HepG2 (cell line): ENCODE results near the gene WDR73. TPM values are rescaled to one million over a fixed set of nuclear protein-coding genes. Genes with fewer than 3 reads are reported as not detected.

Experiments used
- ASH2L ChIP-seq: fragments of 300-600, 200-600 bp; sonication (generic); IDR thresholded peaks from 2 replicates; pipeline ENCODE4 v1.7.0; 2017; ENCODE audit warnings: low read depth, mild to moderate bottlenecking, moderate library complexity, mixed read lengths, low read length; ENCODE audit not compliant: insufficient read length
- ATF1 ChIP-seq: IDR thresholded peaks from 2 replicates; pipeline ENCODE4 v1.6.1; 2016; ENCODE audit warnings: mild to moderate bottlenecking, control low read depth
- JUN ChIP-seq: sonication (generic); formaldehyde crosslinking; IDR thresholded peaks from 2 replicates; pipeline ENCODE4 v1.4.0; 2020; ENCODE audit warnings: mild to moderate bottlenecking, missing genetic modification reagents
- KAT7 ChIP-seq: IDR thresholded peaks from 2 replicates; pipeline ENCODE4 v1.6.1; 2018; ENCODE audit warnings: borderline replicate concordance, missing compliant biosample characterization
- MAFF ChIP-seq: IDR thresholded peaks from 2 replicates; pipeline ENCODE4 v1.6.1; 2011; ENCODE audit warnings: low read depth, low read length, improper control_type of control experiment
- MAFK ChIP-seq, 2 experiments: IDR thresholded peaks in 1 of 2; conservative IDR thresholded peaks in 1 of 2; 2 replicates each; pipeline ENCODE4 v1.6.1; 2011; ENCODE audit warnings: improper control_type of control experiment in 2 of 2, low read length in 2 of 2
- MAZ ChIP-seq, 2 experiments: sonication (generic) in 1 of 2; formaldehyde crosslinking in 1 of 2; IDR thresholded peaks; 2 replicates each; pipeline versions ENCODE4 v1.5.0 to v1.6.1; 2012 to 2020; ENCODE audit warnings: low read depth in 2 of 2, mild to moderate bottlenecking in 2 of 2, borderline replicate concordance in 1 of 2, improper control_type of control experiment in 1 of 2, low read length in 1 of 2, missing genetic modification reagents in 1 of 2, moderate library complexity in 1 of 2
- NFYC ChIP-seq: IDR thresholded peaks from 2 replicates; pipeline ENCODE4 v1.6.1; 2016; ENCODE audit warnings: missing genetic modification reagents, missing compliant biosample characterization
- NONO ChIP-seq, 2 experiments: fragments of 450-650 bp in 1 of 2; sonication (generic) in 1 of 2; formaldehyde crosslinking in 1 of 2; IDR thresholded peaks in 1 of 2; conservative IDR thresholded peaks in 1 of 2; 2 replicates each; pipeline versions ENCODE4 v1.6.1 to v1.8.0; 2017 to 2022; ENCODE audit warnings: mild to moderate bottlenecking in 1 of 2, missing genetic modification reagents in 1 of 2, moderate library complexity in 1 of 2
- POLR2AphosphoS5 ChIP-seq: IDR thresholded peaks from 2 replicates; pipeline ENCODE4 v1.6.1; 2012; ENCODE audit warnings: low read depth, low read length
- SOX13 ChIP-seq, 3 experiments: fragments of 450-650 bp in 1 of 3; sonication (generic) in 1 of 3; formaldehyde crosslinking in 1 of 3; IDR thresholded peaks in 2 of 3; conservative IDR thresholded peaks in 1 of 3; 2 replicates each; pipeline versions ENCODE4 v1.5.0 to v1.6.1; 2016 to 2020; ENCODE audit warnings: antibody characterized with exemption in 1 of 3, mild to moderate bottlenecking in 1 of 3, missing compliant biosample characterization in 1 of 3, missing genetic modification reagents in 1 of 3, moderate library complexity in 1 of 3
- SOX5 ChIP-seq: IDR thresholded peaks from 2 replicates; pipeline ENCODE4 v1.6.1; 2016; ENCODE audit warnings: borderline replicate concordance
- SP140L ChIP-seq: sonication (generic); formaldehyde crosslinking; IDR thresholded peaks from 2 replicates; pipeline ENCODE4 v1.4.0; 2020; ENCODE audit warnings: missing genetic modification reagents, borderline replicate concordance
- TMF1 ChIP-seq: sonication (generic); formaldehyde crosslinking; IDR thresholded peaks from 2 replicates; pipeline ENCODE4 v1.8.1; 2022; ENCODE audit warnings: low read depth, missing genetic modification reagents
- ZNF335 ChIP-seq: sonication (generic); formaldehyde crosslinking; IDR thresholded peaks from 2 replicates; pipeline ENCODE4 v1.4.0; 2020; ENCODE audit warnings: missing genetic modification reagents
- ZNF350 ChIP-seq: sonication (generic); formaldehyde crosslinking; IDR thresholded peaks from 2 replicates; pipeline ENCODE4 v1.4.0; 2020; ENCODE audit warnings: mild to moderate bottlenecking, low read depth, missing genetic modification reagents, borderline replicate concordance
- ZNF543 ChIP-seq: sonication (generic); formaldehyde crosslinking; IDR thresholded peaks from 2 replicates; pipeline ENCODE4 v1.4.0; 2020; ENCODE audit warnings: mild to moderate bottlenecking, missing genetic modification reagents
- ZNF678 ChIP-seq: sonication (generic); formaldehyde crosslinking; IDR thresholded peaks from 2 replicates; pipeline ENCODE4 v1.4.0; 2020; ENCODE audit warnings: mild to moderate bottlenecking, missing genetic modification reagents
- ZNF891 ChIP-seq: sonication (generic); formaldehyde crosslinking; IDR thresholded peaks from 2 replicates; pipeline ENCODE4 v1.5.0; 2020; ENCODE audit warnings: mild to moderate bottlenecking, missing genetic modification reagents
- ZSCAN31 ChIP-seq: sonication (generic); formaldehyde crosslinking; IDR thresholded peaks from 2 replicates; pipeline ENCODE4 v1.5.0; 2020; ENCODE audit warnings: low read depth, mild to moderate bottlenecking, missing genetic modification reagents
- polyA plus RNA-seq, 8 experiments: library from polyadenylated mRNA; depleted of rRNA in 3 of 8; stranded (reverse) in 7 of 8; unstranded in 1 of 8; fragments of >200 nt; fragmentation: Illumina TruSeq in 4 of 8; extraction: Trizol in 4 of 8; gene quantifications; 2 replicates each; pipeline versions ENCODE4 v1.2.1 to v1.2.3, GENCODE V29; 2011 to 2016; ENCODE audit warnings: low read depth in 4 of 8, missing spikeins in 1 of 8, mixed read lengths in 1 of 8; ENCODE audit not compliant: insufficient read depth in 1 of 8
- total RNA-seq, 5 experiments: library from RNA; depleted of rRNA; stranded (reverse); fragments of >200 nt; fragmentation: Illumina TruSeq; extraction: Trizol; gene quantifications; 2 replicates each; pipeline ENCODE4 v1.2.3, GENCODE V29; 2016; ENCODE audit warnings: low read depth in 1 of 5
- TF ChIP-seq, protein P1 (sequence below): fragments of 450-650 bp; IDR thresholded peaks from 2 replicates; pipeline ENCODE4 v1.6.1; 2017; ENCODE audit warnings: mild to moderate bottlenecking
- TF ChIP-seq, protein P2 (sequence below): IDR thresholded peaks from 2 replicates; pipeline ENCODE4 v1.6.1; 2016; ENCODE audit warnings: low read depth, borderline replicate concordance
- TF ChIP-seq, protein P3 (sequence below): IDR thresholded peaks from 2 replicates; pipeline ENCODE4 v1.6.1; 2016; ENCODE audit warnings: missing compliant biosample characterization, missing genetic modification reagents, borderline replicate concordance

WDR73 gene
- total and polyA plus RNA-seq, 2 of the 13 experiments (the other 11 are each of a cell fraction or from before 2014, with no cell fraction given) = 20.0 to 35.5 TPM

DNA sequence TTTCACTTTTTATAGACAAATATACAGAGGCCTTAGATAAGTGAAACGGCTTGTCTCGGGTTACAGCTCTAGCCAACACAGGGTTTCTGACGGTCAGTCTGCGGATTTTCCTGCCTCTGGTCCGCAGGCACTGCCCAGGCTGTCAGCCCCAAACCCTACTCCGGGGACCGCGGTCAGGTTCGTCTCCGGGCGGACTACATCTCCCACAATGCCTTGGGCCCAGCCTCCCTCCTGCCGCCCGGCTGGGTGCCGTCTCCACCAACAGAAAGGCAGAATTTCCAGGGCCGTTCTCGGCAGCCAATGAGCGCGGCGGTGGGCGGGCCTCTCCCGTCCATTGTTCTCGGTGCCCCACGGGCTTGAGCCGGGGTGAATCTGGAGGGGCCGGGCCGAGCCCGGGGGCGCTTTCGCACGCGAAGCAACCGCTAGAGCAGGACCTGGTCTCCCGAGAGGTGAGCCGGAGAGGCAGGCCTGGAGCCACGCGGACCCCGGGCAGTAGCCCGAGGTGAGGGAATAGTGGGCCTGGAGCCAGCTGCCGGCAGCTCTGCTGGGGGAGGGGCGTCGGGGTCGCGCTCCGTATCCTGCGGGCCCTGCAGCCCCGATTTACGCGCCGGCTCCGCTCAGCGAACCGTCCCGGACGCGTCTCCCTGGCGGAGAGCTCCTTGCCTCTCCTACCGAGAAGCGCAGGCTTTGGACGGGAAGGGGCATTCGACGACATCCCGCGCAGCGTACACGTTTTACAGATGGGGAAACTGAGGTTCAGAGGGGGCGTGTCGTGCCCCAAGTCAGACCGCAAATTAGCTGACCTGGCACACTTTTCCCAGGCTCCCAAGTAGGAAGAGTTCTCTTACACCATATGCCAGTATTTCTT, 53.2 kb downstream of the WDR73 start, which contains the start of gene ZSCAN2 (continued):
- TF ChIP-seq JUN (CRISPR knock-in tag) (no peak), ZNF891 (CRISPR knock-in tag) (peak; percentile 75), ASH2L (peak; percentile 93), ATF1 (CRISPR knock-in tag) (no peak), NFYC (CRISPR knock-in tag) (peak; percentile 90), MAFK (conservative IDR thresholded peaks at IDR 0.05 in 1 of 2, IDR thresholded peaks at IDR 0.05 in 1 of 2; ENCODE audit: low read length in 2 of 2) (peak; percentile 82 to 85), ZNF678 (no peak), SP140L (CRISPR knock-in tag) (no peak), NONO (IDR thresholded peaks at IDR 0.05) (no peak), NONO (CRISPR knock-in tag; conservative IDR thresholded peaks at IDR 0.05) (0 out of 2 replicates have a peak, but pooled peaks have one; percentile 58), MAFF (peak; percentile 64; the same call in 1 of the 2 replicates), ZSCAN31 (CRISPR knock-in tag) (peak; percentile 48; the same call in 1 of the 2 replicates), ZNF335 (CRISPR knock-in tag) (peak; percentile 85), TMF1 (no peak), SOX5 (CRISPR knock-in tag) (peak; percentile 72; the same call in 1 of the 2 replicates), ZNF543 (CRISPR knock-in tag) (peak; percentile 68; the same call in 1 of the 2 replicates), ZNF350 (no peak; the same call in 1 of the 2 replicates), MAZ (IDR thresholded peaks at IDR 0.05; ENCODE audit: borderline replicate concordance, low read depth, low read length) (peak; percentile 17; the same call in 1 of the 2 replicates), MAZ (CRISPR knock-in tag; IDR thresholded peaks at IDR 0.05; ENCODE audit: low read depth) (peak; percentile 47; the same call in 1 of the 2 replicates), SOX13 (IDR thresholded peaks at IDR 0.05) (no peak), SOX13 (CRISPR knock-in tag; conservative IDR thresholded peaks at IDR 0.05 in 1 of 2, IDR thresholded peaks at IDR 0.05 in 1 of 2) (peak in 1 of 2 experiments; percentile 88; a peak in 2 of 4 replicates), POLR2AphosphoS5 (peak; percentile 71), KAT7 (CRISPR knock-in tag) (peak; percentile 58; the same call in 1 of the 2 replicates)
- TF ChIP-seq, protein P1, sequence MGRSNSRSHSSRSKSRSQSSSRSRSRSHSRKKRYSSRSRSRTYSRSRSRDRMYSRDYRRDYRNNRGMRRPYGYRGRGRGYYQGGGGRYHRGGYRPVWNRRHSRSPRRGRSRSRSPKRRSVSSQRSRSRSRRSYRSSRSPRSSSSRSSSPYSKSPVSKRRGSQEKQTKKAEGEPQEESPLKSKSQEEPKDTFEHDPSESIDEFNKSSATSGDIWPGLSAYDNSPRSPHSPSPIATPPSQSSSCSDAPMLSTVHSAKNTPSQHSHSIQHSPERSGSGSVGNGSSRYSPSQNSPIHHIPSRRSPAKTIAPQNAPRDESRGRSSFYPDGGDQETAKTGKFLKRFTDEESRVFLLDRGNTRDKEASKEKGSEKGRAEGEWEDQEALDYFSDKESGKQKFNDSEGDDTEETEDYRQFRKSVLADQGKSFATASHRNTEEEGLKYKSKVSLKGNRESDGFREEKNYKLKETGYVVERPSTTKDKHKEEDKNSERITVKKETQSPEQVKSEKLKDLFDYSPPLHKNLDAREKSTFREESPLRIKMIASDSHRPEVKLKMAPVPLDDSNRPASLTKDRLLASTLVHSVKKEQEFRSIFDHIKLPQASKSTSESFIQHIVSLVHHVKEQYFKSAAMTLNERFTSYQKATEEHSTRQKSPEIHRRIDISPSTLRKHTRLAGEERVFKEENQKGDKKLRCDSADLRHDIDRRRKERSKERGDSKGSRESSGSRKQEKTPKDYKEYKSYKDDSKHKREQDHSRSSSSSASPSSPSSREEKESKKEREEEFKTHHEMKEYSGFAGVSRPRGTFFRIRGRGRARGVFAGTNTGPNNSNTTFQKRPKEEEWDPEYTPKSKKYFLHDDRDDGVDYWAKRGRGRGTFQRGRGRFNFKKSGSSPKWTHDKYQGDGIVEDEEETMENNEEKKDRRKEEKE = no peak
- TF ChIP-seq, protein P2, sequence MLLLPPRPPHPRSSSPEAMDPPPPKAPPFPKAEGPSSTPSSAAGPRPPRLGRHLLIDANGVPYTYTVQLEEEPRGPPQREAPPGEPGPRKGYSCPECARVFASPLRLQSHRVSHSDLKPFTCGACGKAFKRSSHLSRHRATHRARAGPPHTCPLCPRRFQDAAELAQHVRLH = peak; percentile 57; the same call in 1 of the 2 replicates
- TF ChIP-seq, protein P3, sequence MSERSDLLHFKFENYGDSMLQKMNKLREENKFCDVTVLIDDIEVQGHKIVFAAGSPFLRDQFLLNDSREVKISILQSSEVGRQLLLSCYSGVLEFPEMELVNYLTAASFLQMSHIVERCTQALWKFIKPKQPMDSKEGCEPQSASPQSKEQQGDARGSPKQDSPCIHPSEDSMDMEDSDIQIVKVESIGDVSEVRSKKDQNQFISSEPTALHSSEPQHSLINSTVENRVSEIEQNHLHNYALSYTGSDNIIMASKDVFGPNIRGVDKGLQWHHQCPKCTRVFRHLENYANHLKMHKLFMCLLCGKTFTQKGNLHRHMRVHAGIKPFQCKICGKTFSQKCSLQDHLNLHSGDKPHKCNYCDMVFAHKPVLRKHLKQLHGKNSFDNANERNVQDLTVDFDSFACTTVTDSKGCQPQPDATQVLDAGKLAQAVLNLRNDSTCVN = 0 out of 2 replicates have a peak, but pooled peaks have one; percentile 29
